ENCODE data around the gene NACC2. TPM values are rescaled to one million over a fixed set of nuclear protein-coding genes. Genes with fewer than 3 reads are reported as not detected.

Gene NACC2
- total and polyA plus RNA-seq, 2 experiments from 2014 or later, result 3.8 to 20.8 TPM

DNA sequence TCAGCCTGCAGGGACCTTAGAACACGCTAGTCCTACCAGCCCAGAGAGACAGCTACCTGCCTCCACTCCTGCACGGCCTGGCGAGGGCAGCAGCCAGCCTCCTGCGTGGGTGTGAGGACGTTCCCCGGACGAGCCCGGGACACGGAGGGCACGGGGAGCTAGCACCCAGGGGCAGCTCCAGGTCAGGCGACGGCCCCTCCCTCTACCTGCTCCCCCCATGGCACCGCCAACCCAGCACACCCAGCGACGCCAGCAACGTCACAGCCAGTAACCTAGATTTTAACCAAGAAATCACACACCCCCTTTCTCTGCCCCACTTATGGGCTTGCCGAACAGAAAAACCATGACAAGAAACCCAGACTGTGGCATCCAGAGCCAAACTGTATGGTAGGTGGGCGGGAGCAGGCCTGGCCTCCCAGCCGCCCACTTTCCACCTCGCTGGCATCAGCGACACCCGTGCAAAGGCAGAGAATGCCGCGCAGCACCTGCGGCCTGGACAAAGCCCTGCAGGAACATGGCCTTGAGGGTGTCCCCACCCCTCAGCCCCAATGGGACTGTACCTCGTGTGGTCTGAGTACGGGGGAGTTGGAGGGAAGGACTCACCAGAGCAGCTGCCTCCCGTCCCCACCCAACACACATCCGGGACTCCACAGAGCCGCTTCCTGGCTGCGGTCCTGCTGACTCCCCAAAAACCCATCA is 47.9 kb downstream of the NACC2 start:
- H3K27ac Mint-ChIP-seq, result no peak overlapping the region
- H3K4me3 Mint-ChIP-seq, result no peak overlapping the region
- H3K79me2 ChIP-seq (replicated peaks; ENCODE audit: insufficient read depth), result peaks cover 2% of the 10 kb centered on the region; the same call in 1 of the 2 replicates

DNA sequence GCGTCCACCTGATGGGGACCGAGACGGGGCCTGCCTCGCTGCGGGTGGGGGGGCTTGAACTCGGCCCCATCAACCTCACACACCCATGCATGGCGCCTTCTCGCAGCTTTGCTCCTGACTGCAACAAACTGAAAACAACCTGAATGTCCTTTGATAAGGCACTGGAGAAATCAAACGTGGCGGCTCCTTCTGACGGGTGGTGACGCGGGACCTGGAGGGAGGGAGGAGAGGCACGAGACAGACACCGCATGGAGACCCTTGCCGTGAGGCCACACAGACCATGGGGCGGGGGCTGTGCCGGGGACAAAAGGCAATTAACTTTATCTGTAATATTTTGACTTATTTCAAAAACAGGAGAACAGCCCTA is 48.6 kb downstream of the NACC2 start:
- Histone ChIP-seq H3K9me2 (ENCODE audit: insufficient read depth) (no peaks in the 10 kb centered on the region), H3K36me3 (ENCODE audit: insufficient read depth) (no peaks in the 10 kb centered on the region), H3K4me2 (no peak overlapping the region), H3K27me3 (ENCODE audit: insufficient read depth) (no peaks in the 10 kb centered on the region; the same call in 1 of the 2 replicates), H3K27ac (ENCODE audit: low read depth) (no peak overlapping the region), H4K20me1 (replicated peaks; ENCODE audit: insufficient read depth) (no peaks in the 10 kb centered on the region; the same call in 1 of the 2 replicates), H3K4me3 (no peak overlapping the region), H3F3A (replicated peaks; ENCODE audit: low read depth) (no peaks in the 10 kb centered on the region), H3K79me2 (replicated peaks; ENCODE audit: insufficient read depth) (peaks cover 2% of the 10 kb centered on the region; the same call in 1 of the 2 replicates), H2AFZ (no peak overlapping the region), H3K4me1 (ENCODE audit: insufficient read depth) (no peaks in the 10 kb centered on the region)
- no peak for TF ChIP-seq CREB1 (CRISPR knock-in tag; IDR thresholded peaks at IDR 0.05; ENCODE audit: low read depth)
- TF ChIP-seq, protein P1, sequence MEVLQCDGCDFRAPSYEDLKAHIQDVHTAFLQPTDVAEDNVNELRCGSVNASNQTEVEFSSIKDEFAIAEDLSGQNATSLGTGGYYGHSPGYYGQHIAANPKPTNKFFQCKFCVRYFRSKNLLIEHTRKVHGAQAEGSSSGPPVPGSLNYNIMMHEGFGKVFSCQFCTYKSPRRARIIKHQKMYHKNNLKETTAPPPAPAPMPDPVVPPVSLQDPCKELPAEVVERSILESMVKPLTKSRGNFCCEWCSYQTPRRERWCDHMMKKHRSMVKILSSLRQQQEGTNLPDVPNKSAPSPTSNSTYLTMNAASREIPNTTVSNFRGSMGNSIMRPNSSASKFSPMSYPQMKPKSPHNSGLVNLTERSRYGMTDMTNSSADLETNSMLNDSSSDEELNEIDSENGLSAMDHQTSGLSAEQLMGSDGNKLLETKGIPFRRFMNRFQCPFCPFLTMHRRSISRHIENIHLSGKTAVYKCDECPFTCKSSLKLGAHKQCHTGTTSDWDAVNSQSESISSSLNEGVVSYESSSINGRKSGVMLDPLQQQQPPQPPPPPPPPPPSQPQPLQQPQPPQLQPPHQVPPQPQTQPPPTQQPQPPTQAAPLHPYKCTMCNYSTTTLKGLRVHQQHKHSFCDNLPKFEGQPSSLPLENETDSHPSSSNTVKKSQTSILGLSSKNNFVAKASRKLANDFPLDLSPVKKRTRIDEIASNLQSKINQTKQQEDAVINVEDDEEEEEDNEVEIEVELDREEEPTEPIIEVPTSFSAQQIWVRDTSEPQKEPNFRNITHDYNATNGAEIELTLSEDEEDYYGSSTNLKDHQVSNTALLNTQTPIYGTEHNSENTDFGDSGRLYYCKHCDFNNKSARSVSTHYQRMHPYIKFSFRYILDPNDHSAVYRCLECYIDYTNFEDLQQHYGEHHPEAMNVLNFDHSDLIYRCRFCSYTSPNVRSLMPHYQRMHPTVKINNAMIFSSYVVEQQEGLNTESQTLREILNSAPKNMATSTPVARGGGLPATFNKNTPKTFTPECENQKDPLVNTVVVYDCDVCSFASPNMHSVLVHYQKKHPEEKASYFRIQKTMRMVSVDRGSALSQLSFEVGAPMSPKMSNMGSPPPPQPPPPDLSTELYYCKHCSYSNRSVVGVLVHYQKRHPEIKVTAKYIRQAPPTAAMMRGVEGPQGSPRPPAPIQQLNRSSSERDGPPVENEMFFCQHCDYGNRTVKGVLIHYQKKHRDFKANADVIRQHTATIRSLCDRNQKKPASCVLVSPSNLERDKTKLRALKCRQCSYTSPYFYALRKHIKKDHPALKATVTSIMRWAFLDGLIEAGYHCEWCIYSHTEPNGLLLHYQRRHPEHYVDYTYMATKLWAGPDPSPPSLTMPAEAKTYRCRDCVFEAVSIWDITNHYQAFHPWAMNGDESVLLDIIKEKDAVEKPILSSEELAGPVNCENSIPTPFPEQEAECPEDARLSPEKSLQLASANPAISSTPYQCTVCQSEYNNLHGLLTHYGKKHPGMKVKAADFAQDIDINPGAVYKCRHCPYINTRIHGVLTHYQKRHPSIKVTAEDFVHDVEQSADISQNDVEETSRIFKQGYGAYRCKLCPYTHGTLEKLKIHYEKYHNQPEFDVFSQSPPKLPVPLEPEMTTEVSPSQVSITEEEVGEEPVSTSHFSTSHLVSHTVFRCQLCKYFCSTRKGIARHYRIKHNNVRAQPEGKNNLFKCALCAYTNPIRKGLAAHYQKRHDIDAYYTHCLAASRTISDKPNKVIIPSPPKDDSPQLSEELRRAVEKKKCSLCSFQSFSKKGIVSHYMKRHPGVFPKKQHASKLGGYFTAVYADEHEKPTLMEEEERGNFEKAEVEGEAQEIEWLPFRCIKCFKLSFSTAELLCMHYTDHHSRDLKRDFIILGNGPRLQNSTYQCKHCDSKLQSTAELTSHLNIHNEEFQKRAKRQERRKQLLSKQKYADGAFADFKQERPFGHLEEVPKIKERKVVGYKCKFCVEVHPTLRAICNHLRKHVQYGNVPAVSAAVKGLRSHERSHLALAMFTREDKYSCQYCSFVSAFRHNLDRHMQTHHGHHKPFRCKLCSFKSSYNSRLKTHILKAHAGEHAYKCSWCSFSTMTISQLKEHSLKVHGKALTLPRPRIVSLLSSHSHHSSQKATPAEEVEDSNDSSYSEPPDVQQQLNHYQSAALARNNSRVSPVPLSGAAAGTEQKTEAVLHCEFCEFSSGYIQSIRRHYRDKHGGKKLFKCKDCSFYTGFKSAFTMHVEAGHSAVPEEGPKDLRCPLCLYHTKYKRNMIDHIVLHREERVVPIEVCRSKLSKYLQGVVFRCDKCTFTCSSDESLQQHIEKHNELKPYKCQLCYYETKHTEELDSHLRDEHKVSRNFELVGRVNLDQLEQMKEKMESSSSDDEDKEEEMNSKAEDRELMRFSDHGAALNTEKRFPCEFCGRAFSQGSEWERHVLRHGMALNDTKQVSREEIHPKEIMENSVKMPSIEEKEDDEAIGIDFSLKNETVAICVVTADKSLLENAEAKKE (CRISPR knock-in tag; IDR thresholded peaks at IDR 0.05), result no peak
- peaks cover 8% of the 10 kb centered on the region for H3K27me3 Mint-ChIP-seq (ENCODE audit: insufficient read depth, low read depth, poor library complexity)
- peaks cover 15% of the 10 kb centered on the region for H3K4me1 Mint-ChIP-seq
- DNase-seq (ENCODE audit: low spot score) (no peak), ATAC-seq (no peak)
- no peak overlapping the region for H3K4me3 Mint-ChIP-seq
- H3K9me3 Mint-ChIP-seq, result no peaks in the 10 kb centered on the region
- H3K27ac Mint-ChIP-seq, result no peak overlapping the region
- H3K36me3 Mint-ChIP-seq (ENCODE audit: low read depth), result no peaks in the 10 kb centered on the region

More for the DNA sequence above, 47.9 kb downstream of the NACC2 start:
- peaks cover 15% of the 10 kb centered on the region for H3K4me1 Mint-ChIP-seq
- H3K4me2 ChIP-seq, result no peak overlapping the region
- no peaks in the 10 kb centered on the region for H3K36me3 Mint-ChIP-seq (ENCODE audit: low read depth)
- no peaks in the 10 kb centered on the region for H3K9me2 ChIP-seq (ENCODE audit: insufficient read depth)
- H3K4me1 ChIP-seq (ENCODE audit: insufficient read depth), result no peaks in the 10 kb centered on the region
- no peak overlapping the region for H3K4me3 ChIP-seq
- H3K9me3 Mint-ChIP-seq, result no peaks in the 10 kb centered on the region
- H2AFZ ChIP-seq, result no peak overlapping the region
- H3F3A ChIP-seq (replicated peaks; ENCODE audit: low read depth), result peaks cover under 1% of the 10 kb centered on the region; the same call in 1 of the 2 replicates
- no peaks in the 10 kb centered on the region; the same call in 1 of the 2 replicates for H3K27me3 ChIP-seq (ENCODE audit: insufficient read depth)
- H3K27ac ChIP-seq (ENCODE audit: low read depth), result no peak overlapping the region
- no peak for ATAC-seq
- DNase-seq (ENCODE audit: low spot score), result no peak
- H3K27me3 Mint-ChIP-seq (ENCODE audit: insufficient read depth, low read depth, poor library complexity), result peaks cover 8% of the 10 kb centered on the region
- TF ChIP-seq EZH2phosphoT487 (IDR thresholded peaks at IDR 0.05; ENCODE audit: unreplicated experiment), result no peak
- TF ChIP-seq, protein P2, sequence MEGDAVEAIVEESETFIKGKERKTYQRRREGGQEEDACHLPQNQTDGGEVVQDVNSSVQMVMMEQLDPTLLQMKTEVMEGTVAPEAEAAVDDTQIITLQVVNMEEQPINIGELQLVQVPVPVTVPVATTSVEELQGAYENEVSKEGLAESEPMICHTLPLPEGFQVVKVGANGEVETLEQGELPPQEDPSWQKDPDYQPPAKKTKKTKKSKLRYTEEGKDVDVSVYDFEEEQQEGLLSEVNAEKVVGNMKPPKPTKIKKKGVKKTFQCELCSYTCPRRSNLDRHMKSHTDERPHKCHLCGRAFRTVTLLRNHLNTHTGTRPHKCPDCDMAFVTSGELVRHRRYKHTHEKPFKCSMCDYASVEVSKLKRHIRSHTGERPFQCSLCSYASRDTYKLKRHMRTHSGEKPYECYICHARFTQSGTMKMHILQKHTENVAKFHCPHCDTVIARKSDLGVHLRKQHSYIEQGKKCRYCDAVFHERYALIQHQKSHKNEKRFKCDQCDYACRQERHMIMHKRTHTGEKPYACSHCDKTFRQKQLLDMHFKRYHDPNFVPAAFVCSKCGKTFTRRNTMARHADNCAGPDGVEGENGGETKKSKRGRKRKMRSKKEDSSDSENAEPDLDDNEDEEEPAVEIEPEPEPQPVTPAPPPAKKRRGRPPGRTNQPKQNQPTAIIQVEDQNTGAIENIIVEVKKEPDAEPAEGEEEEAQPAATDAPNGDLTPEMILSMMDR (conservative IDR thresholded peaks at IDR 0.05; ENCODE audit: low read depth in 2 of 2), result 0 out of 4 replicates have a peak, but pooled peaks of 1 of the 2 experiments have one; percentile 5
- H4K20me1 ChIP-seq (replicated peaks; ENCODE audit: insufficient read depth), result no peaks in the 10 kb centered on the region; the same call in 1 of the 2 replicates
- H3K36me3 ChIP-seq (ENCODE audit: insufficient read depth), result no peaks in the 10 kb centered on the region
